Body of pancreas (tissue), 4 donors: ENCODE data around the gene CAPN15.

Source experiments
- CTCF ChIP-seq, 7 experiments: fragments of 450-650 bp in 4 of 7; fragments of 200-600 bp in 3 of 7; sonication (generic) in 3 of 7; IDR thresholded peaks; one replicate each; pipeline ENCODE4 v1.5.1; 2016 to 2019; ENCODE audit warnings: antibody characterized with exemption in 7 of 7
- POLR2A ChIP-seq, 3 donors: fragments of 450-650 bp; IDR thresholded peaks; one replicate each; pipeline ENCODE4 v1.6.1; 2016; ENCODE audit warnings: antibody characterized with exemption in 3 of 3, mild to moderate bottlenecking in 2 of 3

- TF ChIP-seq CTCF (IDR thresholded peaks at IDR 0.05) (no peak), POLR2A (IDR thresholded peaks at IDR 0.05) (no peak)
Observed at GRCh38 chr16:535446-536405, 8.2 kb downstream of the CAPN15 start.
